ENCODE results near the gene DNAI7. TPM values are rescaled to one million over a fixed set of nuclear protein-coding genes. Genes with fewer than 3 reads are reported as not detected.

The DNAI7 gene
- total RNA-seq, 1 donor from 2014 or later: not detected

GRCh38 chr12:25110260-25110659, 84.7 kb downstream of the DNAI7 start:
- no peak overlapping the region for H3K4me3 ChIP-seq (ENCODE audit: low read depth, low read length)
- TF ChIP-seq, protein P1, sequence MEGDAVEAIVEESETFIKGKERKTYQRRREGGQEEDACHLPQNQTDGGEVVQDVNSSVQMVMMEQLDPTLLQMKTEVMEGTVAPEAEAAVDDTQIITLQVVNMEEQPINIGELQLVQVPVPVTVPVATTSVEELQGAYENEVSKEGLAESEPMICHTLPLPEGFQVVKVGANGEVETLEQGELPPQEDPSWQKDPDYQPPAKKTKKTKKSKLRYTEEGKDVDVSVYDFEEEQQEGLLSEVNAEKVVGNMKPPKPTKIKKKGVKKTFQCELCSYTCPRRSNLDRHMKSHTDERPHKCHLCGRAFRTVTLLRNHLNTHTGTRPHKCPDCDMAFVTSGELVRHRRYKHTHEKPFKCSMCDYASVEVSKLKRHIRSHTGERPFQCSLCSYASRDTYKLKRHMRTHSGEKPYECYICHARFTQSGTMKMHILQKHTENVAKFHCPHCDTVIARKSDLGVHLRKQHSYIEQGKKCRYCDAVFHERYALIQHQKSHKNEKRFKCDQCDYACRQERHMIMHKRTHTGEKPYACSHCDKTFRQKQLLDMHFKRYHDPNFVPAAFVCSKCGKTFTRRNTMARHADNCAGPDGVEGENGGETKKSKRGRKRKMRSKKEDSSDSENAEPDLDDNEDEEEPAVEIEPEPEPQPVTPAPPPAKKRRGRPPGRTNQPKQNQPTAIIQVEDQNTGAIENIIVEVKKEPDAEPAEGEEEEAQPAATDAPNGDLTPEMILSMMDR (conservative IDR thresholded peaks at IDR 0.05; ENCODE audit: low read depth, low read length): no peak

DNA sequence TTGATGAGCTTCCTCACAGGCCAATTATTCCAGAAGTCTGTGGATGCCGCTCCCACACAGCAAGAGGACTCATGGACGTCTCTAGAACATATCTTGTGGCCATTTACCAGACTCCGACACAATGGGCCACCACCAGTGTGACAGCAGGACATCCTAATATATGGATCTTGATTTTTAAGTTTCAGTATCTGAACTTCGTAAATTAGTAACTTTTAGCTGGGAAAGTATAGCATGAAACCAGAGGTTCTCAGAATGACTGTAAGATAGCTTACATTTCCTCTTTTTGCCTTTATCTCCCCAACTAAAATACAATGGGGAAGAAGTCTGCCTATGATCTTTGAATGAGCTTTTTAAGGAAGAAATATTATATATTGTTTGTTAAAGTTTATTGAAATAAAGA, 87.0 kb downstream of the DNAI7 start:
- TF ChIP-seq, protein P1 (conservative IDR thresholded peaks at IDR 0.05; ENCODE audit: low read depth, low read length): no peak
- no peak overlapping the region for H3K4me3 ChIP-seq (ENCODE audit: low read depth, low read length)
- DNase-seq (ENCODE audit: low read depth): no peak

More at GRCh38 chr12:25110260-25110659, 84.7 kb downstream of the DNAI7 start:
- DNase-seq (ENCODE audit: low read depth): no peak

DNA sequence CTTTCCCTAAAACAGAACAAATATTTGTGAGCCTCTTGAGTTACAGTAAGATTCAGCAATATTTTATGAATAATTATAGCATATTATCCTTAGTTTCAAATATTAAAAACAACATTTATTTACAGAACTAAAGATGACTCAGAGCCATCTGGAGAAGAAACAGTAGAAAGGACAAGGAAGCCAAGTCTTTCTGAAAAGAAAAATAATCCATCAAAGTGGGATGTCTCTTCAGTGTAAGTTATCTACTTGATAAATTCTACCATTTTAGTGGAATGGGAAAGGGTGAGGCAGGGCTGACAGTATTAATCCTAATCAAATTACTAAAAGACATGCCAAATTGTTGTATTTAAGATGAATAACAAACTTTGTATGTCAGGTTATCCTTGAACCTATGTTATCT, 88.1 kb downstream of the DNAI7 start:
- DNase-seq (ENCODE audit: low read depth): no peak
- TF ChIP-seq, protein P1 (conservative IDR thresholded peaks at IDR 0.05; ENCODE audit: low read depth, low read length): no peak
- H3K4me3 ChIP-seq (ENCODE audit: low read depth, low read length): no peak overlapping the region

- TF ChIP-seq, protein P1 (conservative IDR thresholded peaks at IDR 0.05; ENCODE audit: low read depth, low read length): no peak
- H3K4me3 ChIP-seq (ENCODE audit: low read depth, low read length): no peak overlapping the region
- no peak for DNase-seq (ENCODE audit: low read depth)
Measured at GRCh38 chr12:25102402-25102801, 92.6 kb downstream of the DNAI7 start.

DNA sequence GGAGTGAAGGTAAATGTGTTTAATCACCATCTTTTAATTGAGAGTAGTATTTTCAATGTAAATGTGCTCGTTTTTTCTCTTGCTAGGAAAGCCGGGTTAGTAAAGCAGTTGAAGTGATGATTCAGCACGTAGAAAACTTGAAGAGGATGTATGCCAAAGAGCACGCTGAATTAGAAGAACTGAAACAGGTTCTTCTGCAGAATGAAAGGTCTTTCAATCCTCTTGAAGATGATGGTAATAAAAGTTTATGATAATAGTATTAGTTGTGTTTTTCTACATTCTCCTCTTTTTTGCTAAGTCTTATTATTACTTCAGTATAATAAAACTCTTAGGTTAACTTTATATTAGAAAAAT, 93.9 kb downstream of the DNAI7 start:
- DNase-seq (ENCODE audit: low read depth): no peak
- H3K4me3 ChIP-seq (ENCODE audit: low read depth, low read length): no peak overlapping the region
- TF ChIP-seq, protein P1 (conservative IDR thresholded peaks at IDR 0.05; ENCODE audit: low read depth, low read length): no peak

DNA sequence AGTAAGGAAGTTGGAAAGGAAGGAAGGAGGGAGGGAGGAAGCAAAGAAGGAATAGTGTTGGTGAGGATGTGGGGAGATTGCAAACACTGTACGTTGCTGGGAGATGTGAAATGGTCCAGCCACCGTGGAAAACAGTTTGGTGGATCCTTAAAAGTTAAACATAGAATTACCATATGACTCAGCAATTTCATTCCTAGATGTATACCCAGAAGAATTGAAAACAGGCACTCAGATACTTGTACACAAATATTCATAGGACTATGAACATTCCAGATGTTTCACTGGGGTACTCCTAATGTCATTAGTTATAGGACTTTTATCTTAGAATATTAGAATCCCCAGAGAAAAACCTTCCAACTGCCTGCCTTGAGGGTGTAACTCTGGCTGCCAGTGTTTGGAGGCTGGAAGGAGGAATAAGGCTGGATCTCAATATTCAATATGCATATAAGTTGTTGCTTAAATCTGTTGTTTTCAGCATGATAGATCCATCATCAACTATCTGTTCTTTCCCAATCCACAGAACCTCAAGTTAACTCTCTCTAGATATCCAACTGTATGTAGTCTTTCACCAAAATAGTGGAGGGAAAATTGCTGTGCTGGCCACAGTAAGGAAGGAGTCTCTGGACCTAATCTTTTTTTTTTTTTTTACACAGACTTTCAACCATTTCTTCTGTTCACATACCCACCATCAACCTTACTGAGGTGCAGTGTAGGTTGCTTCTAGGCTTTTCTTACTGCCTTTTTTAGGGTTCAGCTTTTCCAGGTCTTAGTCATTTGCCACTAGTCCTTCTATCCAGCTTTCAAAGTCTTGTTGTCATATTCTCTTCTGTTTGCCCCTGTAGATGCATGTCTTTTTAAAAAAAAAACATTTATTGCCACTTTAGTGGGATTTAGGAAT, 94.5 kb downstream of the DNAI7 start:
- H3K4me3 ChIP-seq (ENCODE audit: low read depth, low read length): no peak overlapping the region
- DNase-seq (ENCODE audit: low read depth): no peak
- TF ChIP-seq, protein P1 (conservative IDR thresholded peaks at IDR 0.05; ENCODE audit: low read depth, low read length): no peak

DNA sequence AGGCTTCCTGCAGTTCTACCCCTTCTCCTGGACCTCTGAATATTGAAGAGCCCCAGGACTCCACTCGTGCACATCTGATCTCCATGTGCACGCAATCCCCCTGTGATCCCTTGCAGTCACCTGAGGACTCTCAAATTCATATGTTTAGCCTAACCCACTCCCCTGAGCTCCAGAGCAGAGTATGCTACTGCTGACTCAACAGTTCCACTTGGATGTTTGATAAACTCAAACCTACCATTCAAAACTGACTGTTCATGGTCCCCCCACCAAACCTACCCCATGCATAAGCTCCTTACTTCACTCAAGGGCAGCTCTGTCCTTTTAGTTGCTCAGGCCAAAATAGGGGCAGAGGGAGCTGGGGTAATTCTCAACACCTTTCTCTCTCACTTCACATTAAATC, 96.0 kb downstream of the DNAI7 start:
- DNase-seq (ENCODE audit: low read depth): no peak
- no peak overlapping the region for H3K4me3 ChIP-seq (ENCODE audit: low read depth, low read length)
- TF ChIP-seq, protein P1 (conservative IDR thresholded peaks at IDR 0.05; ENCODE audit: low read depth, low read length): no peak

Data from epithelial cell of proximal tubule (primary cell).